Activated CD4-positive, alpha-beta T cell treated with anti-CD3 and anti-CD28 coated beads, Interleukin-2, amount 10 ng/mL, durations not matched to agents 24 days and 14 days (primary cell): Measurements from ENCODE around the gene INPP5E. TPM values are rescaled to one million over a fixed set of nuclear protein-coding genes. Genes with fewer than 3 reads are reported as not detected.

Experiments used
- DNase-seq: peaks from one replicate; pipeline ENCODE4 v3.0.0; 2022
- H3K27ac Mint-ChIP-seq: one replicate; pipeline ENCODE4 v1.8.0; 2022; ENCODE audit warnings: mild to moderate bottlenecking, mixed read lengths
- H3K27me3 Mint-ChIP-seq: one replicate; pipeline ENCODE4 v1.8.0; 2022; ENCODE audit warnings: mixed read lengths
- H3K36me3 Mint-ChIP-seq: one replicate; pipeline ENCODE4 v1.8.0; 2022; ENCODE audit warnings: low read depth, mild to moderate bottlenecking, mixed read lengths
- H3K4me1 Mint-ChIP-seq: one replicate; pipeline ENCODE4 v1.8.0; 2021; ENCODE audit warnings: mixed read lengths
- H3K4me3 Mint-ChIP-seq: one replicate; pipeline ENCODE4 v1.8.0; 2022; ENCODE audit warnings: mild to moderate bottlenecking, moderate library complexity, mixed read lengths
- H3K9me3 Mint-ChIP-seq: one replicate; pipeline ENCODE4 v1.8.0; 2021; ENCODE audit warnings: mixed read lengths
- intact Hi-C: fragments of 100-400 bp; cut with micrococcal nuclease; formaldehyde crosslinking; loops from one replicate; pipeline ENCODE4 v1.15.1; 2023
- total RNA-seq: library from RNA; stranded (reverse); gene quantifications from 2 replicates; pipeline ENCODE4 v1.2.3, GENCODE V29; 2022

INPP5E gene
- total RNA-seq, 1 donor from 2014 or later, result 20.6 TPM

DNA sequence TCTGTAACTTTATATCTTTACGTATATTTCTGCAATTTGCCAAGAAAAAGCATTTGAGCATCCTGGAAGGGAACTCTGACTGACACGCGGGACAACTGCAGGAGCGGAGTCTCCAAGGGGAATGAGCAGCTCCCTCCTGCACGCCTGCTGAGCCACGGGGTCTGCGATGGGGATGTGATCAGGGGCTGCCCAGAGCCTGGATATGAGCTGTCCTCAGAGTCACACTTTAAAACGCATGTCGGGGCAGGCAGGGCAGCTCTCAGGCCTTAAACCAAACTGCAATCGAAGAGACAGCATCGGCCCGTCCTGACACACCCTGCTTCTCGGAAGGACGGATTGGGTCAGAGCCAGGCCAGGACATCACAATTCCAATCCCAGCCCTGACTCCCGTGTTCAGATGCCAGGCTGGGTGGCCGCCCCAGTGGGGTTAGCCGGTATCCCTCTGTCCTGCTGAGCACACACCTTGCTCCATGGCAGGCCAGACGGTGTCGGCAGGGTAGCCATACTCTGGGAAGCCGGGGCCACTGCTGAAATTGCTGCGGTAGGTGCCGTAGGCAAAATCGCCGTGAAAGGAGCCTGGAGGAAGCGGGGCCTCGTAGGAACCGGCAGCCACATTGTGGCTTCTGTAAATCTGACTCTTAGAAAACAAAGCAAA is 26.0 kb upstream of the INPP5E start:
- Mint-ChIP-seq H3K9me3 (no peaks in the 10 kb centered on the region), H3K4me1 (no peaks in the 10 kb centered on the region), H3K27ac (no peak overlapping the region), H3K36me3 (peaks cover 68% of the 10 kb centered on the region), H3K4me3 (no peak overlapping the region), H3K27me3 (no peaks in the 10 kb centered on the region)
- intact Hi-C loops, result no loop called here
- no peak for DNase-seq

DNA sequence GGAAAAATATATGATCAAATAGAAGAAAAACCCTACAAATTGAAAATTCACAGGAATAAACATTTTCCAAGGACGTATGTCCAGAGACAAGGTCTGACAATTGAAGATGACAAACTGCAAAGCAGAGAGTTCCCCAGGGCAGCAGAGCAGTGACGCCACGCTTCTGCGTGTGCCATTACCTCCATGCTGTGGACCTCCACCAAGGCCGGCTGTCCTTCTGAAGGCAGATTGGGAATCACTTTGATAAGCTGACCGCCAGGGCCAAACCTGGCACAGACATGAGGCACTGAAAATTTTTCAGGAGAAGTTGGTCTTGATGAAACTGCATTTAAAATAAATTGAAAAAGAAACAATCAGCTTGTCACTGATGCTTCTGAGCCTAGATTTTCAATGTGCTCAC is 24.6 kb upstream of the INPP5E start:
- H3K36me3 Mint-ChIP-seq, result peaks cover 66% of the 10 kb centered on the region
- no peak overlapping the region for H3K27ac Mint-ChIP-seq
- H3K9me3 Mint-ChIP-seq, result no peaks in the 10 kb centered on the region
- no peak overlapping the region for H3K4me3 Mint-ChIP-seq
- H3K27me3 Mint-ChIP-seq, result no peaks in the 10 kb centered on the region
- intact Hi-C loops, result no loop called here
- H3K4me1 Mint-ChIP-seq, result no peaks in the 10 kb centered on the region
- no peak for DNase-seq

DNA sequence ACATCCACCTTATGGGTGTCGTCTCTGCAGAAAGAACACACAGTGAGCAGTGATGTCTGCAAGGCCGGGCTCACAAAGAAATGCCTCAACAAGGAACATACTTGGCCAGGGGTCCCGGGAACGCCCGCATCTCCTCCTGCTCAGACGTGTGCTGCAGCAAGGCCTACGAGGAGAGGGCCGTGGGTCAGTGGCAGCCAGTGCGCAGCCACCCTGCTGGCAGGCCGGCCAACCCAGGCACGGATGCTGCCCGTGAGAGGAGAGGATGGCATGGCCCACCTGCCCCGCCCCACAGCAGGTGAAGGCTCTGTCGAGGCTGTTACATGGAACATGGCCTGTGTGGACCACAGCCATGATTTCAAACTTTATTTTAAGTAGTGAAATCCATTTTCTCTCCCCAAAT is 23.9 kb upstream of the INPP5E start:
- H3K9me3 Mint-ChIP-seq, result no peaks in the 10 kb centered on the region
- no peak overlapping the region for H3K27ac Mint-ChIP-seq
- no peaks in the 10 kb centered on the region for H3K27me3 Mint-ChIP-seq
- DNase-seq, result no peak
- H3K36me3 Mint-ChIP-seq, result peaks cover 68% of the 10 kb centered on the region
- H3K4me3 Mint-ChIP-seq, result no peak overlapping the region
- intact Hi-C loops, result no loop called here
- H3K4me1 Mint-ChIP-seq, result no peaks in the 10 kb centered on the region

- no peak for DNase-seq
- Mint-ChIP-seq H3K27ac (no peak overlapping the region), H3K27me3 (no peaks in the 10 kb centered on the region), H3K4me1 (no peaks in the 10 kb centered on the region), H3K9me3 (no peaks in the 10 kb centered on the region), H3K4me3 (no peak overlapping the region), H3K36me3 (peaks cover 70% of the 10 kb centered on the region)
- intact Hi-C loops, result no loop called here
These were observed 23.0 kb upstream of the INPP5E start for GRCh38 chr9:136462664-136463063.

DNA sequence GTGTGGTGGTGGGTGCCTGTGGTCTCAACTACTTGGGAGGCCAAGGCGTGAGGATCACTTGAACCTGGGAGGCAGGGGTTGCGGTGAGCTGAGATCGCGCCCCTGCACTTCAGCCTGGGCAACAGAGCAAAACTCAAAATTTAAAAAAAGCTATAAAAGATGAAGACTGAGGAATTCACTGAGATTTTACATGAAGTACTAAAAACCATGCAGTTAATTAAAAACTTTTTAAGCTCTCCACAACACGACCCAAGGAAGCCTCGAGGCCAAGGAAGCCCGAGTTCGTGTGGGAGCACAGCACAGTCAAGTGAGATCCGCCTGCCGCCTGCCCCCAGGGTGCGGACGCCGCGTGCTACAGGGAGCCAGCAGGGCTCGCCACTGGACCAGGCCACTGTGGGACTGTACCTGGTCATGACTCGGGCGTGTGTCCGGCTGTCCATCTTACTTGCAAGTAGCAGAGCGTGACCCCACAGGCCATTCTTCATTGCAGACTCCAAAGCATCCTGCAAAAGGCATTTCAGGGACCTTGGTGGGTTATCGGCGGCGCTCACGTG is 21.2 kb upstream of the INPP5E start:
- no peaks in the 10 kb centered on the region for H3K27me3 Mint-ChIP-seq
- no peaks in the 10 kb centered on the region for H3K4me1 Mint-ChIP-seq
- DNase-seq, result no peak
- H3K4me3 Mint-ChIP-seq, result no peak overlapping the region
- H3K36me3 Mint-ChIP-seq, result peaks cover 70% of the 10 kb centered on the region
- intact Hi-C loops, result no loop called here
- H3K27ac Mint-ChIP-seq, result no peak overlapping the region
- H3K9me3 Mint-ChIP-seq, result no peaks in the 10 kb centered on the region

DNA sequence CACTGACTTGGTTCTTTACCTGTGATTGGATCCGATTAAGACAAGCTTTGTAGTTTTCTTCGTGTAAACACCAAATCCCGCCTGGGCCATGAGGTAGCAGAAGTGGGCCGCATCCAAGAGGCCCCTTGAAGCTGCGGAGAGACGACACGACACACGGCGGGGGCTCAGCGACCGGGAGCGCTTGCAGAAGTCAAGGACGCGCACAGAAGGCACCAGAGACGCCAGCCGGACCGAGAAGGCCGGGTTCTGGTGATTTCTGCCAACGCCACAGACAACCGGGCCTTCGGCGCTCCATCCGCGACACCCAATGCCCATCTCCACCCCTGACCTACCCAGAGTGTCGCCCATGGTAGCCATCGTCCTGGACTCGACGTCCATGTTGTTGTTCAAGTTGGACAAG is 19.8 kb upstream of the INPP5E start:
- no peaks in the 10 kb centered on the region for H3K27me3 Mint-ChIP-seq
- DNase-seq, result no peak
- no peak overlapping the region for H3K27ac Mint-ChIP-seq
- no peak overlapping the region for H3K4me3 Mint-ChIP-seq
- peaks cover 67% of the 10 kb centered on the region for H3K36me3 Mint-ChIP-seq
- no peaks in the 10 kb centered on the region for H3K4me1 Mint-ChIP-seq
- intact Hi-C loops, result no loop called here
- no peaks in the 10 kb centered on the region for H3K9me3 Mint-ChIP-seq

GRCh38 chr9:136457326-136457725 is 17.7 kb upstream of the INPP5E start:
- no peaks in the 10 kb centered on the region for H3K9me3 Mint-ChIP-seq
- H3K36me3 Mint-ChIP-seq, result peaks cover 60% of the 10 kb centered on the region
- intact Hi-C loops, result no loop called here
- H3K4me3 Mint-ChIP-seq, result no peak overlapping the region
- no peak for DNase-seq
- H3K27ac Mint-ChIP-seq, result no peak overlapping the region
- H3K27me3 Mint-ChIP-seq, result no peaks in the 10 kb centered on the region
- no peaks in the 10 kb centered on the region for H3K4me1 Mint-ChIP-seq

GRCh38 chr9:136456258-136456657 is 16.6 kb upstream of the INPP5E start:
- no peak for DNase-seq
- intact Hi-C loops, result no loop called here
- H3K36me3 Mint-ChIP-seq, result peaks cover 57% of the 10 kb centered on the region

DNA sequence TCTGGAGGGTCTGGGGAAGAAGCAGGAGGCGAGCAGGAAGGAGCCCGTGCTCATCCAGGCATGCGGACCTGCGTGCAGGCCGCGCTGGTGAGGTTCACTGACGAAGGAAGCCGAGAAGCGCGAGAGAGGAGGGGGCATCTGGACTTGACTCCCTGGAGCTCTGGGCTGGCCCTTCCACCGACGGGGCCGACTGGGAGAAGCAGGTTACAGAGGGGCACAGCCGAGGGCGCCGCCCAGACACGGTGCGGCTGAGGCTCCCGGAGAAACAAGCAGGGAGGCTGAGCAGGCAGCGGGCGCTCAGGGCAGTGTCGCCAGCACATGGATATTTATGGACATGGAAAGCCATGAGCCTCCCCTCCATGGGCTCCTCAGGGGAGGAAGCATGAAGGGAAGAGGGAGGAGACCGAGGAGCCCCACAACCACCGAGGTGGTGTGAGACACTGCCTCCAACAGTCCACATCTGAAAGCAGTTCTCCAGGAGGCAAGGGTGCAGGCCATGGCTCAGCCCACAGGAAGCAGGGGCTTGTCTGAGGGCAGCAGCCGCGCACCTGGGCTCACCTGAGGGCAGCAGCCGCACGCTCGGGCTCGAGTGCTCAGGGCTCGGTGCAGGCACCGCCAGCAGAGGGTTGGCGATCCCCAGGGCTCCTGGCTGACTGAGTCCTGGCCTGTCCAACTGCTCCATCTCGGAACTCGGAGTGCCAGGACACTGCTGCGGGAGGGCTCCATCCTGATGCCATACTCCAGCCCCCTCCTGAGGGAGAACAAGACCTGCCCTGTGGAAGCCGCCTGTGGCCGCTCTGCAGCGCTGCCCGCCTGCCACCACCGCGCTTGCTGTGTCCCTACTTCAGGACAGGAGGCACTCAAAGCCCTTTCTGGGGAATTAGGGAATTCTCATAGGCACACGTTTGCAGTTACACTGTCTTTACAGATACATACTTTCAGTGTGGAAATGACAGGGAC is 15.7 kb upstream of the INPP5E start:
- DNase-seq, result no peak
- H3K9me3 Mint-ChIP-seq, result no peaks in the 10 kb centered on the region
- intact Hi-C loops, result no loop called here
- H3K27me3 Mint-ChIP-seq, result no peaks in the 10 kb centered on the region
- no peak overlapping the region for H3K4me3 Mint-ChIP-seq
- no peaks in the 10 kb centered on the region for H3K4me1 Mint-ChIP-seq
- H3K36me3 Mint-ChIP-seq, result peaks cover 59% of the 10 kb centered on the region
- H3K27ac Mint-ChIP-seq, result no peak overlapping the region

More at GRCh38 chr9:136456258-136456657, 16.6 kb upstream of the INPP5E start:
- Mint-ChIP-seq H3K27me3 (no peaks in the 10 kb centered on the region), H3K4me1 (no peaks in the 10 kb centered on the region), H3K4me3 (no peak overlapping the region), H3K27ac (no peak overlapping the region), H3K9me3 (no peaks in the 10 kb centered on the region)

GRCh38 chr9:136454026-136454796 is 14.6 kb upstream of the INPP5E start:
- DNase-seq, result no peak
- no peak overlapping the region for H3K4me3 Mint-ChIP-seq

GRCh38 chr9:136453326-136453725 is 13.7 kb upstream of the INPP5E start:
- Mint-ChIP-seq H3K27me3 (no peaks in the 10 kb centered on the region), H3K4me1 (no peaks in the 10 kb centered on the region), H3K27ac (no peak overlapping the region), H3K36me3 (peaks cover 51% of the 10 kb centered on the region), H3K4me3 (no peak overlapping the region), H3K9me3 (no peaks in the 10 kb centered on the region)
- no peak for DNase-seq
- intact Hi-C loops, result no loop called here

More at GRCh38 chr9:136454026-136454796, 14.6 kb upstream of the INPP5E start:
- H3K36me3 Mint-ChIP-seq, result peaks cover 56% of the 10 kb centered on the region
- no peaks in the 10 kb centered on the region for H3K4me1 Mint-ChIP-seq
- no peaks in the 10 kb centered on the region for H3K9me3 Mint-ChIP-seq
- no peaks in the 10 kb centered on the region for H3K27me3 Mint-ChIP-seq
- H3K27ac Mint-ChIP-seq, result no peak overlapping the region
- intact Hi-C loops, result no loop called here

GRCh38 chr9:136451221-136451877 is 11.7 kb upstream of the INPP5E start:
- H3K27me3 Mint-ChIP-seq, result no peaks in the 10 kb centered on the region
- H3K36me3 Mint-ChIP-seq, result peaks cover 59% of the 10 kb centered on the region
- no peak overlapping the region for H3K4me3 Mint-ChIP-seq
- H3K9me3 Mint-ChIP-seq, result no peaks in the 10 kb centered on the region
- no peak for DNase-seq
- intact Hi-C loops, result no loop called here
- no peak overlapping the region for H3K27ac Mint-ChIP-seq
- no peaks in the 10 kb centered on the region for H3K4me1 Mint-ChIP-seq

DNA sequence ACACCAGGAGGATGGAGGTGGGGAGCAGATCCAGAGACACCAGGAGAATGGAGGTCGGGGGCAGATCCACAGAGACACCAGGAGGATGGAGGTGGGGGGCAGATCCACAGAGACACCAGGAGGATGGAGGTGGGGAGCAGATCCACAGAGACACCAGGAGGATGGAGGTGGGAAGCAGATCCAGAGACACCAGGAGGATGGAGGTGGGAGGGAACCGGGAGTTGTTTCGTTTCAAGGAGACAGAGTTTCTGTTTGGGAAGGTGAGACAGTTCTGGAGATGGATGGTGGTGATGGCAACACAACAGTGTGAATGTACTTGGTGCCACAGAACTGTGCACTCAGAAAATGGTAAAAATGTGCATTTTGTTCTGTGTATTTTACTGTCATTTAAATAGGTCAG is 9.0 kb upstream of the INPP5E start:
- intact Hi-C loops, result no loop called here
- H3K36me3 Mint-ChIP-seq, result peaks cover 53% of the 10 kb centered on the region
- no peaks in the 10 kb centered on the region for H3K4me1 Mint-ChIP-seq
- no peak overlapping the region for H3K27ac Mint-ChIP-seq
- no peaks in the 10 kb centered on the region for H3K9me3 Mint-ChIP-seq
- H3K4me3 Mint-ChIP-seq, result no peak overlapping the region
- DNase-seq, result no peak
- no peaks in the 10 kb centered on the region for H3K27me3 Mint-ChIP-seq
